Activated CD8-positive, alpha-beta T cell treated with anti-CD3 and anti-CD28 coated beads for 36 hours (primary cell): ENCODE measurements around the gene MAGEB3. TPM values are rescaled to one million over a fixed set of nuclear protein-coding genes. Genes with fewer than 3 reads are reported as not detected.
"Not testable (repeated sequence)": the region's sequence is repeated elsewhere in the genome, so short reads cannot be mapped to it uniquely, and the experiment has no call there.

Source experiments
- ATAC-seq: fragments of 200-7000 bp; cut with Tn5 transposase; one replicate; pipeline ENCODE4 v1.10.0; 2021; ENCODE audit warnings: mild to moderate bottlenecking, moderate library complexity
- CTCF ChIA-PET: fragments of 350-600 bp; sonication (Branson Sonifier 250); formaldehyde crosslinking; loops from one replicate; lab custom pipeline; 2021; ENCODE audit warnings: antibody characterized with exemption; lab: Charles Lee
- POLR2A ChIA-PET: fragments of 350-600 bp; sonication (Branson Sonifier 250); formaldehyde crosslinking; loops from one replicate; lab custom pipeline; 2021; ENCODE audit warnings: antibody characterized with exemption; lab: Charles Lee
- DNase-seq: peaks from one replicate; pipeline ENCODE4 v3.0.0-alpha.2; 2020
- H3K27ac Mint-ChIP-seq: one replicate; pipeline ENCODE4 v1.8.0; 2021; ENCODE audit warnings: mild to moderate bottlenecking, mixed read lengths
- H3K27me3 Mint-ChIP-seq: one replicate; pipeline ENCODE4 v1.8.0; 2021; ENCODE audit warnings: mixed read lengths
- H3K36me3 Mint-ChIP-seq: one replicate; pipeline ENCODE4 v1.8.0; 2021; ENCODE audit warnings: low read depth, mixed read lengths
- H3K4me1 Mint-ChIP-seq: one replicate; pipeline ENCODE4 v1.8.0; 2021; ENCODE audit warnings: low read depth, mixed read lengths
- H3K4me3 Mint-ChIP-seq: one replicate; pipeline ENCODE4 v1.8.0; 2021; ENCODE audit warnings: mild to moderate bottlenecking, moderate library complexity, mixed read lengths
- H3K9me3 Mint-ChIP-seq: one replicate; pipeline ENCODE4 v1.8.0; 2021; ENCODE audit warnings: mixed read lengths
- CTCF ChIP-seq: fragments of 200-600 bp; IDR thresholded peaks from one replicate; pipeline ENCODE4 v1.8.0; 2022; ENCODE audit warnings: antibody characterized with exemption, mild to moderate bottlenecking
- intact Hi-C: fragments of 100-400 bp; cut with micrococcal nuclease; formaldehyde crosslinking; loops from one replicate; pipeline ENCODE4 v1.10.0; 2022
- total RNA-seq, 2 experiments: library from RNA; stranded (reverse); gene quantifications; one replicate each; pipeline ENCODE4 v1.2.3, GENCODE V29; 2021

Gene MAGEB3
- total RNA-seq = not detected

- POLR2A ChIA-PET = no interaction called here
These were observed at the start of gene MAGEB3 for GRCh38 chrX:30230395-30230794. TSS of gene MAGEB3 (plus strand) at chrX:30230657. CDS start at chrX:30235925, 5,268 bp downstream.

GRCh38 chrX:30181353-30181752, 49.1 kb upstream of the MAGEB3 start:
- DNase-seq (no peak), ATAC-seq (no peak)
- no peak for TF ChIP-seq CTCF
- no peak overlapping the region for H3K4me3 Mint-ChIP-seq
- intact Hi-C loops = no loop called here
- POLR2A ChIA-PET = no interaction called here
- no peak overlapping the region for H3K27ac Mint-ChIP-seq
- no peaks in the 10 kb centered on the region for H3K9me3 Mint-ChIP-seq
- CTCF ChIA-PET = no interaction called here
- no peaks in the 10 kb centered on the region for H3K36me3 Mint-ChIP-seq
- H3K27me3 Mint-ChIP-seq = peaks cover 3% of the 10 kb centered on the region
- no peaks in the 10 kb centered on the region for H3K4me1 Mint-ChIP-seq

More at GRCh38 chrX:30230395-30230794, at the start of gene MAGEB3:
- Mint-ChIP-seq H3K36me3 (no peaks in the 10 kb centered on the region), H3K27me3 (no peaks in the 10 kb centered on the region), H3K27ac (no peak within 1 kb of the TSS), H3K4me3 (no peak within 1 kb of the TSS), H3K4me1 (no peaks in the 10 kb centered on the region), H3K9me3 (no peaks in the 10 kb centered on the region)
- DNase-seq (no peak), ATAC-seq (no peak)
- intact Hi-C loops = no loop called here
- CTCF ChIA-PET = no interaction called here
- TF ChIP-seq CTCF = no peak

- H3K36me3 Mint-ChIP-seq = no peaks in the 10 kb centered on the region
- H3K4me3 Mint-ChIP-seq = no peak overlapping the region
- DNase-seq (no peak), ATAC-seq (no peak)
- H3K4me1 Mint-ChIP-seq = no peaks in the 10 kb centered on the region
- no peak overlapping the region for H3K27ac Mint-ChIP-seq
- H3K27me3 Mint-ChIP-seq = peaks cover 3% of the 10 kb centered on the region
- no peak for TF ChIP-seq CTCF
- ChIA-PET CTCF (no interaction called here), POLR2A (no interaction called here)
- H3K9me3 Mint-ChIP-seq = no peaks in the 10 kb centered on the region
- intact Hi-C loops = no loop called here
These were observed 46.9 kb upstream of the MAGEB3 start for GRCh38 chrX:30183554-30183953.

- TF ChIP-seq CTCF = no peak
- Mint-ChIP-seq H3K36me3 (no peaks in the 10 kb centered on the region), H3K27ac (no peak overlapping the region), H3K4me3 (no peak overlapping the region), H3K27me3 (no peaks in the 10 kb centered on the region), H3K4me1 (no peaks in the 10 kb centered on the region), H3K9me3 (no peaks in the 10 kb centered on the region)
- ChIA-PET CTCF (no interaction called here), POLR2A (no interaction called here)
- intact Hi-C loops = no loop called here
- ATAC-seq (no peak), DNase-seq (no peak)
These were observed 40.0 kb upstream of the MAGEB3 start for GRCh38 chrX:30190426-30190825.

- H3K4me1 Mint-ChIP-seq, POLR2A ChIA-PET, H3K27ac Mint-ChIP-seq, H3K4me3 Mint-ChIP-seq, H3K36me3 Mint-ChIP-seq, CTCF ChIA-PET, H3K9me3 Mint-ChIP-seq, ATAC-seq, intact Hi-C loops, DNase-seq, H3K27me3 Mint-ChIP-seq: not testable (repeated sequence)
These were observed 36.5 kb upstream of the MAGEB3 start for GRCh38 chrX:30193910-30194309.

- no peak for ATAC-seq
- CTCF ChIA-PET = interaction anchor here (0.6 kb wide), 1 partner anchor 18 kb away, joined by 3 read pairs; no protein-coding TSS in a partner anchor
- POLR2A ChIA-PET = no interaction called here
These were observed 34.1 kb upstream of the MAGEB3 start for GRCh38 chrX:30196322-30196721.

More at GRCh38 chrX:30196322-30196721, 34.1 kb upstream of the MAGEB3 start:
- Mint-ChIP-seq H3K4me3 (no peak overlapping the region), H3K27me3 (no peaks in the 10 kb centered on the region), H3K27ac (no peak overlapping the region), H3K36me3 (no peaks in the 10 kb centered on the region), H3K9me3 (no peaks in the 10 kb centered on the region), H3K4me1 (no peaks in the 10 kb centered on the region)
- TF ChIP-seq CTCF = no peak
- intact Hi-C loops = no loop called here
- DNase-seq = no peak
